Keratinocyte (primary cell): ENCODE data around the gene MIS18A. TPM values are rescaled to one million over a fixed set of nuclear protein-coding genes. Genes with fewer than 3 reads are reported as not detected.

Experiments used
- DNase-seq: peaks from one replicate; pipeline ENCODE4 v3.0.0-alpha.2; 2011; ENCODE audit warnings: low read depth, missing footprints, low spot score
- FAIRE-seq: peaks from 2 replicates; lab custom pipeline; 2011; peaks lifted over from hg19 to GRCh38; lab: Jason Lieb, UNC
- H2AFZ ChIP-seq: 2 replicates; pipeline ENCODE4 v1.6.0; 2012; ENCODE audit warnings: low read length, control low read depth, inconsistent platforms; ENCODE audit not compliant: control insufficient read depth
- H3K27ac ChIP-seq: 2 replicates; pipeline ENCODE4 v1.5.1; 2011; ENCODE audit warnings: low read length; ENCODE audit not compliant: control insufficient read depth, insufficient read depth
- H3K27me3 ChIP-seq: 3 replicates; pipeline ENCODE4 v1.6.0; 2011; ENCODE audit warnings: low read length; ENCODE audit not compliant: control insufficient read depth, insufficient read depth; ENCODE audit errors: extremely low read depth
- H3K36me3 ChIP-seq, 2 experiments: 2 replicates in 1 of 2; 3 replicates in 1 of 2; pipeline ENCODE4 v1.5.1; 2011; ENCODE audit warnings: low read length in 2 of 2, mild to moderate bottlenecking in 1 of 2; ENCODE audit not compliant: control insufficient read depth in 2 of 2, insufficient read depth in 2 of 2; ENCODE audit errors: extremely low read depth in 1 of 2
- H3K4me1 ChIP-seq: 3 replicates; pipeline ENCODE4 v1.5.1; 2011; ENCODE audit warnings: low read length; ENCODE audit not compliant: control insufficient read depth, insufficient read depth; ENCODE audit errors: extremely low read depth
- H3K4me2 ChIP-seq: 3 replicates; pipeline ENCODE4 v1.6.0; 2011; ENCODE audit warnings: low read depth, low read length; ENCODE audit not compliant: control insufficient read depth, insufficient read depth; ENCODE audit errors: extremely low read depth
- H3K4me3 ChIP-seq, 3 experiments: fragments of 200-600 bp in 1 of 3; sonication (generic) in 1 of 3; 2 replicates in 2 of 3; 3 replicates in 1 of 3; pipeline ENCODE4 v1.5.1; 2011 to 2016; ENCODE audit warnings: low read length in 3 of 3, mild to moderate bottlenecking in 3 of 3, control low read depth in 2 of 3, inconsistent platforms in 1 of 3, low read depth in 1 of 3, mixed read lengths in 1 of 3, mixed run types in 1 of 3, moderate library complexity in 1 of 3; ENCODE audit not compliant: control insufficient read depth in 2 of 3, insufficient read depth in 2 of 3; ENCODE audit errors: extremely low read depth in 1 of 3
- H3K79me2 ChIP-seq: 2 replicates; pipeline ENCODE4 v1.6.0; 2012; ENCODE audit warnings: low read length; ENCODE audit not compliant: control insufficient read depth, insufficient read depth
- H3K9ac ChIP-seq: 3 replicates; pipeline ENCODE4 v1.6.0; 2011; ENCODE audit warnings: low read length; ENCODE audit not compliant: control insufficient read depth, insufficient read depth; ENCODE audit errors: extremely low read depth
- H3K9me1 ChIP-seq: 3 replicates; pipeline ENCODE4 v1.6.0; 2011; ENCODE audit warnings: low read length; ENCODE audit not compliant: control insufficient read depth, insufficient read depth; ENCODE audit errors: extremely low read depth
- H3K9me3 ChIP-seq: 2 replicates; pipeline ENCODE4 v1.5.1; 2012; ENCODE audit warnings: low read depth, low read length; ENCODE audit not compliant: control insufficient read depth
- H4K20me1 ChIP-seq: 3 replicates; pipeline ENCODE4 v1.6.0; 2011; ENCODE audit warnings: low read length; ENCODE audit not compliant: control insufficient read depth, insufficient read depth; ENCODE audit errors: extremely low read depth
- CTCF ChIP-seq, 3 experiments: IDR thresholded peaks in 1 of 3; conservative IDR thresholded peaks in 1 of 3; optimal IDR thresholded peaks in 1 of 3; 2 replicates in 2 of 3; 3 replicates in 1 of 3; pipeline versions ENCODE3 to v1.5.1; 2011; ENCODE audit warnings: low read length in 3 of 3, mild to moderate bottlenecking in 3 of 3, moderate library complexity in 2 of 3, control low read depth in 1 of 3, inconsistent platforms in 1 of 3; ENCODE audit not compliant: insufficient read depth in 2 of 3; ENCODE audit errors: extremely low read depth in 1 of 3
- EZH2 ChIP-seq: IDR thresholded peaks from one replicate; pipeline ENCODE4 v1.6.1; 2012; ENCODE audit warnings: inconsistent platforms, mild to moderate bottlenecking, low read length, moderate library complexity
- dilution Hi-C: fragments of 300-500 bp; cut with MboI; formaldehyde crosslinking; loops from one replicate; pipeline ENCODE4 v1.7.0; 2020; ENCODE audit warnings: low sequenced_read_pairs; ENCODE audit not compliant: extremely low pct_ligation_motif_present
- polyA plus RNA-seq, 5 experiments: library from polyadenylated mRNA; depleted of rRNA in 3 of 5; stranded (reverse) in 3 of 5; stranded (forward) in 1 of 5; unstranded in 1 of 5; fragments of >200 nt; gene quantifications; 1 replicate in 1 of 5; 2 replicates in 3 of 5; 3 replicates in 1 of 5; pipeline versions ENCODE4 v1.2.1 to v1.2.3, GENCODE V29; 2011 to 2012; ENCODE audit warnings: missing spikeins in 2 of 5, low read depth in 1 of 5, low replicate concordance in 1 of 5

MIS18A gene
- polyA plus RNA-seq, 1 donor (not counting 4 experiments of a cell fraction or from before 2014, with no cell fraction given): 12.1 TPM

GRCh38 chr21:32281531-32281930 lies 2.7 kb upstream of the MIS18A start:
- TF ChIP-seq EZH2: no peak
- no peak for TF ChIP-seq CTCF (optimal IDR thresholded peaks at IDR 0.05 in 1 of 3, IDR thresholded peaks at IDR 0.05 in 1 of 3, conservative IDR thresholded peaks at IDR 0.05 in 1 of 3; ENCODE audit: extremely low read depth in 1 of 3, insufficient read depth in 2 of 3, low read length in 3 of 3)
- DNase-seq (no peak), FAIRE-seq (no peak)
- Histone ChIP-seq H3K4me2 (no peak overlapping the region), H3K9me1 (no peaks in the 10 kb centered on the region), H3K27ac (no peak overlapping the region), H3K79me2 (peaks cover 13% of the 10 kb centered on the region), H4K20me1 (no peaks in the 10 kb centered on the region), H3K27me3 (no peaks in the 10 kb centered on the region), H3K9ac (no peak overlapping the region), H3K36me3 (peaks cover 0 to 1% of the 10 kb centered on the region in 2 experiments), H3K4me3 (no peak overlapping the region), H2AFZ (no peak overlapping the region), H3K4me1 (peaks cover 12% of the 10 kb centered on the region), H3K9me3 (no peaks in the 10 kb centered on the region)
- dilution Hi-C loops: no loop called here

- Histone ChIP-seq H3K79me2 (peaks cover 13% of the 10 kb centered on the region), H3K9me1 (no peaks in the 10 kb centered on the region), H3K9me3 (no peaks in the 10 kb centered on the region), H3K36me3 (peaks cover 0 to 1% of the 10 kb centered on the region in 2 experiments), H3K9ac (peak overlapping the region; percentile 82), H2AFZ (peak overlapping the region; percentile 60), H3K27ac (peak overlapping the region; percentile 79), H3K4me3 (peak overlapping the region; percentile 68 to 97 (median 81)), H3K4me1 (peaks cover 12% of the 10 kb centered on the region), H3K4me2 (peak overlapping the region; percentile 85), H3K27me3 (no peaks in the 10 kb centered on the region), H4K20me1 (no peaks in the 10 kb centered on the region)
- TF ChIP-seq CTCF (optimal IDR thresholded peaks at IDR 0.05 in 1 of 3, IDR thresholded peaks at IDR 0.05 in 1 of 3, conservative IDR thresholded peaks at IDR 0.05 in 1 of 3; ENCODE audit: extremely low read depth in 1 of 3, insufficient read depth in 2 of 3, low read length in 3 of 3): no peak
- TF ChIP-seq EZH2: no peak
- dilution Hi-C loops: no loop called here
- FAIRE-seq (no peak), DNase-seq (no peak)
These were observed 480 bp upstream of the MIS18A start for GRCh38 chr21:32279377-32279680.
